Activated CD8-positive, alpha-beta memory T cell treated with anti-CD3 and anti-CD28 coated beads for 36 hours (primary cell): ENCODE measurements around the gene SSR3. TPM values are rescaled to one million over a fixed set of nuclear protein-coding genes. Genes with fewer than 3 reads are reported as not detected.
"Not testable (repeated sequence)": the region's sequence is repeated elsewhere in the genome, so short reads cannot be mapped to it uniquely, and the experiment has no call there.

Experiments
- CTCF ChIA-PET: fragments of 350-600 bp; sonication (Branson Sonifier 250); formaldehyde crosslinking; loops from one replicate; lab custom pipeline; 2021; ENCODE audit warnings: antibody characterized with exemption; lab: Charles Lee
- POLR2A ChIA-PET: fragments of 350-600 bp; sonication (Branson Sonifier 250); formaldehyde crosslinking; loops from one replicate; lab custom pipeline; 2021; ENCODE audit warnings: antibody characterized with exemption; lab: Charles Lee
- total RNA-seq, 2 experiments: library from RNA; stranded (reverse); gene quantifications; one replicate each; pipeline ENCODE4 v1.2.3, GENCODE V29; 2021

The SSR3 gene
- total RNA-seq, 2 experiments from 2014 or later, result 182 to 191 TPM

- ChIA-PET POLR2A (no interaction called here), CTCF (no interaction called here)
Observed at GRCh38 chr3:156577736-156578135, 22.8 kb upstream of the SSR3 start.

GRCh38 chr3:156576651-156577348 is 21.9 kb upstream of the SSR3 start:
- ChIA-PET CTCF (no interaction called here), POLR2A (no interaction called here)

- POLR2A ChIA-PET, result no interaction called here
- CTCF ChIA-PET, result no interaction called here
Observed at GRCh38 chr3:156576051-156576450, 21.1 kb upstream of the SSR3 start.

- POLR2A ChIA-PET, result no interaction called here
- CTCF ChIA-PET, result no interaction called here
Observed at GRCh38 chr3:156575641-156576040, 20.7 kb upstream of the SSR3 start.

- CTCF ChIA-PET, result interaction anchor here (0.7 kb wide), 1 partner anchor 13 kb away, joined by 3 read pairs; no protein-coding TSS in a partner anchor
- POLR2A ChIA-PET, result not testable (repeated sequence)
Observed at GRCh38 chr3:156569881-156570280, 15.0 kb upstream of the SSR3 start.

GRCh38 chr3:156569016-156569415 is 14.1 kb upstream of the SSR3 start:
- CTCF ChIA-PET, result interaction anchor here (0.7 kb wide), 1 partner anchor 12 kb away, joined by 3 read pairs; no protein-coding TSS in a partner anchor
- POLR2A ChIA-PET, result not testable (repeated sequence)

GRCh38 chr3:156563900-156564682 is 9.2 kb upstream of the SSR3 start:
- CTCF ChIA-PET, result no interaction called here
- POLR2A ChIA-PET, result no interaction called here

GRCh38 chr3:156562486-156562885 is 7.6 kb upstream of the SSR3 start:
- POLR2A ChIA-PET, CTCF ChIA-PET: not testable (repeated sequence)

- ChIA-PET POLR2A (no interaction called here), CTCF (no interaction called here)
Observed at GRCh38 chr3:156561533-156561932, 6.6 kb upstream of the SSR3 start.

GRCh38 chr3:156559321-156559720 is 4.4 kb upstream of the SSR3 start:
- CTCF ChIA-PET, result no interaction called here
- POLR2A ChIA-PET, result no interaction called here

- ChIA-PET POLR2A (no interaction called here), CTCF (interaction anchor here (0.9 kb wide), 1 partner anchor 579 kb away, joined by 3 read pairs; no protein-coding TSS in a partner anchor)
Observed at GRCh38 chr3:156558389-156558788, 3.5 kb upstream of the SSR3 start.

GRCh38 chr3:156554515-156554841 is 439 bp downstream of the SSR3 start:
- POLR2A ChIA-PET, result interaction anchor here (0.9 to 2.2 kb wide), 7 partner anchors 70 to 620 kb away, joined by 3 to 21 read pairs (median 6); partner anchors contain the start of gene TIPARP
- CTCF ChIA-PET, result interaction anchor here (1.1 to 1.7 kb wide), 3 partner anchors 71 to 124 kb away, joined by 3 to 6 read pairs (median 5); no protein-coding TSS in a partner anchor

- POLR2A ChIA-PET, result interaction anchor here (1.7 to 2.2 kb wide), 4 partner anchors 120 to 620 kb away, joined by 6 to 21 read pairs (median 10); partner anchors contain the start of gene TIPARP
- CTCF ChIA-PET, result interaction anchor here (1.1 to 1.7 kb wide), 3 partner anchors 70 to 124 kb away, joined by 3 to 6 read pairs (median 5); no protein-coding TSS in a partner anchor
Observed at GRCh38 chr3:156553705-156554356, 1.1 kb downstream of the SSR3 start.

- ChIA-PET POLR2A (no interaction called here), CTCF (interaction anchor here (0.7 kb wide), 1 partner anchor 655 kb away, joined by 4 read pairs; no protein-coding TSS in a partner anchor)
Observed at GRCh38 chr3:156552973-156553372, 1.9 kb downstream of the SSR3 start.

GRCh38 chr3:156551746-156552145 is 3.2 kb downstream of the SSR3 start:
- POLR2A ChIA-PET, result no interaction called here
- CTCF ChIA-PET, result no interaction called here

GRCh38 chr3:156551261-156551660 is 3.7 kb downstream of the SSR3 start:
- POLR2A ChIA-PET, result no interaction called here

GRCh38 chr3:156548902-156549301 is 6.0 kb downstream of the SSR3 start:
- ChIA-PET CTCF (interaction anchor here (1.0 to 1.2 kb wide), 2 partner anchors 39 to 153 kb away, joined by 3 read pairs; no protein-coding TSS in a partner anchor), POLR2A (no interaction called here)

More at GRCh38 chr3:156551261-156551660, 3.7 kb downstream of the SSR3 start:
- CTCF ChIA-PET, result no interaction called here

GRCh38 chr3:156548041-156548687 is 6.8 kb downstream of the SSR3 start:
- ChIA-PET POLR2A (no interaction called here), CTCF (interaction anchor here (1.0 to 1.2 kb wide), 2 partner anchors 38 to 154 kb away, joined by 3 read pairs; no protein-coding TSS in a partner anchor)

GRCh38 chr3:156547637-156548036 is 7.3 kb downstream of the SSR3 start:
- ChIA-PET CTCF (no interaction called here), POLR2A (no interaction called here)
